C4-2B (cell line): ENCODE results near the gene TRPC4AP.
A peak's percentile ranks its signal among the peaks of the same experiment; 100 is the strongest.
"Not testable (repeated sequence)": the region's sequence is repeated elsewhere in the genome, so short reads cannot be mapped to it uniquely, and the experiment has no call there.

Experiments
- H3K27ac ChIP-seq: fragments of 450-650 bp; 2 replicates; pipeline ENCODE4 v1.5.1; 2017
- ZFX ChIP-seq: fragments of 450-650 bp; IDR thresholded peaks from 2 replicates; pipeline ENCODE4 v1.6.1; 2017
- TF ChIP-seq, protein P1 (sequence below): fragments of 450-650 bp; conservative IDR thresholded peaks from 2 replicates; pipeline ENCODE4 v1.5.1; 2017; ENCODE audit warnings: mild to moderate bottlenecking

Gene TRPC4AP

DNA sequence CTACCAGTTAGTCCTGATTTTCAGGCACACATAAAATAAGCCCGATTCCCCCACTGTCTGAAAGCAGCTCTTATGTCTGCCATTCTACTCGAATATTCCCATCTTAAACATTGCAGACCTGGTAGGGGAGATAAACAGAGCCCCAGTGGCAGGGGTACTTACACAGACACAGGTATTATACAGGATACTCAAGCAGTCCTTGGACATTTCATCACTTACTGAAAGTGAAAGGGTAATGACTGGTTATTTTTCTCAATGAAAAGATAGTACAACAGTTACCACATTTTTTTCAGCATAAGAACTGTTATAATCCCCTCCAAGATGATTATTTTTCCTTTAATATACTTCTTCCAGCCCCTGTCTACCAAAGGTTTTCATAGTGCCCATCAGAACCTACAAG lies 37.8 kb downstream of the TRPC4AP start:
- TF ChIP-seq, protein P1, sequence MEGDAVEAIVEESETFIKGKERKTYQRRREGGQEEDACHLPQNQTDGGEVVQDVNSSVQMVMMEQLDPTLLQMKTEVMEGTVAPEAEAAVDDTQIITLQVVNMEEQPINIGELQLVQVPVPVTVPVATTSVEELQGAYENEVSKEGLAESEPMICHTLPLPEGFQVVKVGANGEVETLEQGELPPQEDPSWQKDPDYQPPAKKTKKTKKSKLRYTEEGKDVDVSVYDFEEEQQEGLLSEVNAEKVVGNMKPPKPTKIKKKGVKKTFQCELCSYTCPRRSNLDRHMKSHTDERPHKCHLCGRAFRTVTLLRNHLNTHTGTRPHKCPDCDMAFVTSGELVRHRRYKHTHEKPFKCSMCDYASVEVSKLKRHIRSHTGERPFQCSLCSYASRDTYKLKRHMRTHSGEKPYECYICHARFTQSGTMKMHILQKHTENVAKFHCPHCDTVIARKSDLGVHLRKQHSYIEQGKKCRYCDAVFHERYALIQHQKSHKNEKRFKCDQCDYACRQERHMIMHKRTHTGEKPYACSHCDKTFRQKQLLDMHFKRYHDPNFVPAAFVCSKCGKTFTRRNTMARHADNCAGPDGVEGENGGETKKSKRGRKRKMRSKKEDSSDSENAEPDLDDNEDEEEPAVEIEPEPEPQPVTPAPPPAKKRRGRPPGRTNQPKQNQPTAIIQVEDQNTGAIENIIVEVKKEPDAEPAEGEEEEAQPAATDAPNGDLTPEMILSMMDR = no peak
- TF ChIP-seq ZFX = no peak
- no peak overlapping the region for H3K27ac ChIP-seq

DNA sequence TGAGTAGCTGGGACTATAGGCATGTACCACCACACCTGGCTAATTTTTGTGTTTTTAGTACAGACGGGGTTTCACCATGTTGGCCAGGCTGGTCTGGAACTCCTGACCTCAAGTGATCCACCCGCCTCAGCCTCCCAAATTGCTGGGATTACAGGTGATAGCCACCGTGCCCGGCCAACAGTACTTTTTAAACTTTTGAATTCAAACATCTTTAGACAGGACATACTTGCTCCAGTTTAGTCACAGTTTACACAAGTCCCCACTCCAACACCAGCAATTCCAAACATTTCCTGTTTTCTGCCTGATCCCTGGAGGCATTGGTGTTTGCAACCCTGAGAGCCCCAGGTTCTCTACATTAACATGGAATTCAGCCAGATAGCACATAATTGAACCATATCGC lies 40.0 kb downstream of the TRPC4AP start:
- not testable (repeated sequence) for H3K27ac ChIP-seq

DNA sequence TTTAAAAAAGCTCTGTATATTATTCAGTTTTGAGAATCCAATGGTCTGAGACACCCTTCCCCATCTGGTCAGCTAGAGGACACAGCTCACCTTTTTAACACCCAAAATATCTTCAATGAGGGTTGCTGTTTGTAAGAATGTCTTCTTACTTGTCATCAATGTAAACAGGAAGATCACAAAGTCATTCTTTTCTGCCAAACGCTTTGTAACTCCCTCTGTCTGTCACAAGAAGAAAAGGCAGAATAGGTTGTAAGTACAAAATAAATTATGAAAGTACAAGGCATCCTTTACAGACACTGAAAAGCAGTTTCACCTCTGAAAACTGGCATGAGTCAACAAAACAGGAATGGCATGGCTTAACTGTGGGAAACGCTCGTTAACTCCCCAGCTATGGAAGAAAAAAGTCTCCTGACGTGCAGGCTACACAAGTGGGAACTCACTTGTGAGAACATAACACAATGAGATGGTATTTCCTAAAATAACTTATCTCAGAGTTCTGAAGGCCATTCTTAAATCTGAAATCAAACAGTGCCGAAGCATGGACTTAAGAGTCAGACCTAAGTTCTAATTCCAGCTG lies 42.7 kb downstream of the TRPC4AP start:
- no peak for TF ChIP-seq ZFX
- TF ChIP-seq, protein P1 = peak; percentile 35
- peak overlapping the region; percentile 19 for H3K27ac ChIP-seq

DNA sequence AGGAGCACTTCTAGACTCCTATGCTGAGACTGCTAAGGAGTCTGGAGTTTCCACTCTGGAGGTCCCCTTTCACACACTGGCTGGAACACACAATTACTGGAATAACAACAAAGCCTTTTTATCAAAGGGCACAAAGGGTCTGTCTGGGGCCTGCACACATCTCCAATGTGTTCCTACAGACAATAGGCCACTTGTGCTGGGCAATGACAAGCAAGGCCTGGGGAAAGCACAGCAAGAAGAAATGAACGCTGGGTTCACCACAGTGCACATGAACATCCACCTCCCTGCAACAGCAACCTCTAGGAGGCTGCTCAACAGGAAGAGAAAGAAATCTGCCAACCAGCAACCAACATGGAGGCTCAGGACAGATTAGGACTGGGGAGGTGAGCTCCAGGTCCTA lies 43.9 kb downstream of the TRPC4AP start:
- no peak for TF ChIP-seq ZFX
- TF ChIP-seq, protein P1 = no peak
- no peak overlapping the region for H3K27ac ChIP-seq

DNA sequence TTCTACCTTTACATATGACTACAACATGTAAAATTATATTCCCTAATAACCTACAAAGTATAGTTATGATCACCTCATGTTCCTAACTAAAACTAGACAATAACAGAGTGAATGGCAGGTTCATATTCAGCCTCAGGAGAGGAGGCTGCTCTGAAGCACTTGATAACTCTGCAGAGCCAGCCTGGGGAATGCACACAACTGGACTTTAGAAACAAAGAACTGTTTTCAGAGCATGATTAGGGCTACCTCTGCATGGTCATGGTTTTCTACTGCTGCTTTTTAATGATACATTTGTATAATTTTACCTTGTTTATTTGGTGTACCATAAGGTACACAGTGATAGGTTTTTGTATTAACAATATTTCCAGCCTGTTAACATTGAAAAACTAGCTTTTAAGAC lies 50.3 kb downstream of the TRPC4AP start:
- no peak overlapping the region for H3K27ac ChIP-seq
- TF ChIP-seq, protein P1 = no peak
- TF ChIP-seq ZFX = no peak

DNA sequence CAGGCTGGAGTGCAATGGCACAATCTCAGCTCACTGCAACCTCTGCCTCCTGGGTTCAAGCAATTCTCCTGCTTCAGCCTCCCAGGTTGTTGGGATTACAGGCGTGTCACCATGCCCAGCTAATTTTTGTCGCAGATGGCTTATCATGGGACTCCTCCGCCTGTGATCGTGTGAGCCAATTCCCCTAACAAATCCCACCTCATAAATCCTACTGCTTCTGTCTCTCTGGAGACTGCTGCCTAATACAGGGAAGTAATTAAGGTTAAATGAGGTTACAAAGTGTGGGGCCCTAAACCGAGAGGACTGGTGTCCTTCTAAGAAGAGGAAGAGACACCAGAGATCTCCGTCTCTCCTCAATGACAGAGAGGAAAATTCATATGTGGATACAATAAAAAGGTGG lies 52.0 kb downstream of the TRPC4AP start:
- no peak overlapping the region for H3K27ac ChIP-seq
- no peak for TF ChIP-seq ZFX
- TF ChIP-seq, protein P1 = no peak

DNA sequence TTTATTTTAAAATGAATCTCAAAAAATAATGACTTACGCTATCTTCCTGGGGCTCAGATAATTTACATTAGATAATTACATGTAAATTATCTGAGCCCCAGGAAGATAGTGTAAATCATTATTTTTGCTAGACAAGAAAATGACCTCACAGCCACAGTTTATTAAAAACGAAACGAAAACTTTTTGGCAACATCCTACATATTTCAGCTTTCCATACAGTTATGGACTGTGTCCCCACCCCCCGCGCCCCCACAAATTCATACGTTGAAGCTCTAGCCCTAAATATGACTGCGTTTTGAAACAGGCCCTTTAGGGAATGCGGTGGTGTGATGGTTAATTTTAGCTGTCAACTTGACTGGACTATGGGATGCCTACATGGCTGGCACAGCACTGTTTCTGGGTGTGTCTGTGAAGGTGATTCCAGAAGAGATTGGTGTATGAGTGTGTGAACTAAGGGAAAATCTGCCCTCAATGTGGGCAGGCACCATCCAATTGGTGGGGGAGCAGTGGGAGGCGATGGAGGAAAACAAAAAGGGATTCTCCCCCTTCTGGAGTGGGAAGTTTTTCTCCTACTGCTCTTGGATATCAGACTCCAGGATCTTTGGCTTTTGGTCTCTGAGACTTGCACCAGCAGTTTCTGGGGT lies 52.6 kb downstream of the TRPC4AP start:
- TF ChIP-seq ZFX = no peak
- TF ChIP-seq, protein P1 = no peak

DNA sequence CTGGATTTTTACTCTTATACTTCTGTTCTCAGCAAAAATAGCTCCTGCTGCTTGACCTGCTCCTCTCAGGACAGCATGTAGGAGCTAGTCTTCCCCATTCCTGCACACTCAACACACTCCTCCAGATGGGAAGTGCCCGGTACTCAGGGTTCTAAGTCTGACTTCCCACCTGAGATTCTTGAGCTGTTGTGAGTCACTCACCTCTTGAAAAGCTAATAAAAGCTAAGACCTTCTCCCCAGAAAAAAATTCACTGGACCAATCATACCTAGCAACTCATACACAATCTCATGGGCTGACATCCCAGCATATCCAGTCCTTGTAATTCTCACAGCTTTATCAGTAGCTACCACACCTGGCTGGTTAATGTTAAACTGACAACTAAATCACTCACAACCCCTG lies 53.5 kb downstream of the TRPC4AP start:
- TF ChIP-seq, protein P1 = no peak
- TF ChIP-seq ZFX = no peak
- H3K27ac ChIP-seq = no peak overlapping the region

More for the DNA sequence above, 52.6 kb downstream of the TRPC4AP start:
- H3K27ac ChIP-seq = no peak overlapping the region
